Loucy (cell line): Measurements from ENCODE around the gene STIMATE.

Experiments
- H2AFZ ChIP-seq: fragments of 200-600 bp; sonication (generic); 2 replicates; pipeline ENCODE4 v1.6.0; 2016; ENCODE audit warnings: antibody characterized with exemption, mild to moderate bottlenecking, low read length, moderate library complexity
- H3F3A ChIP-seq: fragments of 200-600 bp; 2 replicates; pipeline ENCODE4 v1.6.0; 2016; ENCODE audit warnings: antibody characterized with exemption, low read depth, mild to moderate bottlenecking
- H3K27me3 ChIP-seq: fragments of 200-600 bp; sonication (generic); 2 replicates; pipeline ENCODE4 v1.6.1; 2014; ENCODE audit warnings: low read length, mild to moderate bottlenecking; ENCODE audit not compliant: insufficient read depth, poor library complexity, severe bottlenecking
- H3K36me3 ChIP-seq: fragments of 200-600 bp; sonication (generic); 2 replicates; pipeline ENCODE4 v1.6.1; 2016; ENCODE audit warnings: low read length; ENCODE audit not compliant: insufficient read depth
- H3K4me1 ChIP-seq: fragments of 200-600 bp; sonication (generic); 2 replicates; pipeline ENCODE4 v1.5.1; 2014; ENCODE audit warnings: low read length, mild to moderate bottlenecking; ENCODE audit not compliant: insufficient read depth, poor library complexity, severe bottlenecking
- H3K4me2 ChIP-seq: fragments of 200-600 bp; sonication (generic); 2 replicates; pipeline ENCODE4 v1.6.0; 2014; ENCODE audit warnings: antibody characterized with exemption, low read length, low read depth, mild to moderate bottlenecking; ENCODE audit not compliant: poor library complexity, severe bottlenecking
- H3K4me3 ChIP-seq: fragments of 200-600 bp; sonication (generic); 2 replicates; pipeline ENCODE4 v1.5.1; 2014; ENCODE audit warnings: low read length, mild to moderate bottlenecking, mixed read lengths; ENCODE audit not compliant: poor library complexity, severe bottlenecking
- H3K79me2 ChIP-seq: fragments of 200-600 bp; sonication (generic); 2 replicates; pipeline ENCODE4 v1.6.1; 2014; ENCODE audit warnings: low read length; ENCODE audit not compliant: insufficient read depth
- H3K9ac ChIP-seq: fragments of 200-600 bp; sonication (generic); 2 replicates; pipeline ENCODE4 v1.6.0; 2014; ENCODE audit warnings: mild to moderate bottlenecking, low read depth, low read length, moderate library complexity; ENCODE audit not compliant: poor library complexity, severe bottlenecking
- H3K9me2 ChIP-seq: fragments of 200-600 bp; sonication (generic); replicated peaks from 2 replicates; pipeline ENCODE4 v1.6.1; 2016; ENCODE audit warnings: low read depth, low read length, mixed read lengths
- H3K9me3 ChIP-seq: fragments of 200-600 bp; sonication (generic); 2 replicates; pipeline ENCODE4 v1.6.1; 2014; ENCODE audit warnings: mild to moderate bottlenecking, antibody characterized with exemption, low read length, low read depth; ENCODE audit not compliant: insufficient read depth
- H4K20me1 ChIP-seq: fragments of 200-600 bp; sonication (generic); 2 replicates; pipeline ENCODE4 v1.6.0; 2014; ENCODE audit warnings: antibody characterized with exemption, low read length, mild to moderate bottlenecking; ENCODE audit not compliant: insufficient read depth, poor library complexity, severe bottlenecking
- EZH2phosphoT487 ChIP-seq: fragments of 200-600 bp; IDR thresholded peaks from 2 replicates; pipeline ENCODE4 v1.6.1; 2018; ENCODE audit warnings: antibody characterized with exemption, mild to moderate bottlenecking, moderate library complexity, borderline replicate concordance
- TF ChIP-seq, protein P1 (sequence below): fragments of 200-600 bp; sonication (generic); conservative IDR thresholded peaks from 2 replicates; pipeline ENCODE4 v1.5.1; 2014; ENCODE audit warnings: mild to moderate bottlenecking, antibody characterized with exemption, low read length

Gene STIMATE

DNA sequence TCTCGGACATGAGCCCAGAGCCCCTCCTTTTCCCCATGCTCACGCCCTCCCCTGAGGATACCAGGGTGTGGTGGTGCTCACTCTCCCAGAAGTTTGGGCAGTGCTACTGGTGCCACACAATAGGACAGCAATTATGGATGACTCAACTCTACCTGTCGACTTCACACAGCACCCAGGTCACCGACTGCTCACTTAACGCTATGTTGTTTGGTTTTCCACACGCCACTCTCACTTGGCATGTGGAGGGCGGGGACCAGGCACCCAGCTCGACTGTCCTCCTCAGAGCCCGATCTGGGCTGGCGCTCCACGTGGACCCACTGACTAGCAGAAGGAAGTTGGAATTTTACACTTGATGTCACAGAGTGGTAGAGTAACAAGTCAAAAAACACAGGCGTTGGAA is 30.9 kb downstream of the STIMATE start:
- Histone ChIP-seq H3K27me3 (no peaks in the 10 kb centered on the region), H3K9ac (no peak overlapping the region), H2AFZ (no peak overlapping the region), H3K9me3 (no peaks in the 10 kb centered on the region), H3K79me2 (no peaks in the 10 kb centered on the region), H3K4me2 (no peak overlapping the region), H3K4me1 (no peaks in the 10 kb centered on the region), H3K9me2 (no peaks in the 10 kb centered on the region), H3K4me3 (no peak overlapping the region), H3F3A (no peaks in the 10 kb centered on the region), H3K36me3 (no peaks in the 10 kb centered on the region), H4K20me1 (no peaks in the 10 kb centered on the region)
- TF ChIP-seq, protein P1, sequence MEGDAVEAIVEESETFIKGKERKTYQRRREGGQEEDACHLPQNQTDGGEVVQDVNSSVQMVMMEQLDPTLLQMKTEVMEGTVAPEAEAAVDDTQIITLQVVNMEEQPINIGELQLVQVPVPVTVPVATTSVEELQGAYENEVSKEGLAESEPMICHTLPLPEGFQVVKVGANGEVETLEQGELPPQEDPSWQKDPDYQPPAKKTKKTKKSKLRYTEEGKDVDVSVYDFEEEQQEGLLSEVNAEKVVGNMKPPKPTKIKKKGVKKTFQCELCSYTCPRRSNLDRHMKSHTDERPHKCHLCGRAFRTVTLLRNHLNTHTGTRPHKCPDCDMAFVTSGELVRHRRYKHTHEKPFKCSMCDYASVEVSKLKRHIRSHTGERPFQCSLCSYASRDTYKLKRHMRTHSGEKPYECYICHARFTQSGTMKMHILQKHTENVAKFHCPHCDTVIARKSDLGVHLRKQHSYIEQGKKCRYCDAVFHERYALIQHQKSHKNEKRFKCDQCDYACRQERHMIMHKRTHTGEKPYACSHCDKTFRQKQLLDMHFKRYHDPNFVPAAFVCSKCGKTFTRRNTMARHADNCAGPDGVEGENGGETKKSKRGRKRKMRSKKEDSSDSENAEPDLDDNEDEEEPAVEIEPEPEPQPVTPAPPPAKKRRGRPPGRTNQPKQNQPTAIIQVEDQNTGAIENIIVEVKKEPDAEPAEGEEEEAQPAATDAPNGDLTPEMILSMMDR = no peak
- no peak for TF ChIP-seq EZH2phosphoT487

DNA sequence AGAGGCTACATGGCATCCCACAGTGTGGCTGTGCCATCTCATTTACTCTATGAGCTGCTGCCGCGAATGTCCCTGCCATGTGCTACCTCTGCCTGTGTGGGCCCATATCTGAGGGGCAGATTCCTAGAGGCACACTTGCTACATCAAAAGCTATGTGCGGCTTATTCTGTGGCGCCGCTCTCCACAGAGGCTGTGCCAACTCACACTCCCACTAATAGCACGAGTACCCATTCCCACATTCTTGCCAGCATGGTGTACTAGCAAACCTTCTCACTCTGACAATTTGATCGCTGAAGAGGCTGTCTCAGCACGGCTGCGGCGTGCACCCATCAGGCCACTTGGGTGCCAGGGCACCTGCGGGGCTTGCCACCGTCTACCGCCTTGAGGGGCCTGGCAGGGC is 31.4 kb downstream of the STIMATE start:
- H3K4me2 ChIP-seq = no peak overlapping the region
- no peak overlapping the region for H2AFZ ChIP-seq
- no peaks in the 10 kb centered on the region for H3K4me1 ChIP-seq
- no peak overlapping the region for H3K4me3 ChIP-seq
- no peaks in the 10 kb centered on the region for H3K9me3 ChIP-seq
- TF ChIP-seq, protein P1 = no peak
- no peak for TF ChIP-seq EZH2phosphoT487
- no peaks in the 10 kb centered on the region for H3K9me2 ChIP-seq
- no peak overlapping the region for H3K9ac ChIP-seq
- no peaks in the 10 kb centered on the region for H3K79me2 ChIP-seq
- no peaks in the 10 kb centered on the region for H4K20me1 ChIP-seq
- H3K36me3 ChIP-seq = no peaks in the 10 kb centered on the region
- H3F3A ChIP-seq = no peaks in the 10 kb centered on the region
- no peaks in the 10 kb centered on the region for H3K27me3 ChIP-seq

DNA sequence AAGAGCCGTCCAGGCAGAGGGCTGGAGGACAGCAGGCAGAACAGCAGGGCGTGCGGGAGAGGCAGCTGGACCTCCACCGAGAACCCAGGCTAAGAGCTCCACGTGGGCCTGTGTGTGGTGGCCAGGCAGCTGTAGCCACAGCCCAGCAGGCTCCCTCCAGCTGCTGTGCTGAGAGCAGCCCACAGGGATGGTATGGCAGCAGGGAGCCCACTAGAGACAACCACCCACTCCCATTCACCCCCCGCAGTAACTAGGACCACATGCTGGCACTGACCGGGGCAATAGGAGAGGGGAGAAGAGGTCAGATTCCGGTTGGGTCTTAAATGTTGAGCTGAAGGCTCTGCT is 37.0 kb downstream of the STIMATE start:
- Histone ChIP-seq H3K36me3 (no peaks in the 10 kb centered on the region), H3K9ac (no peak overlapping the region), H3K4me2 (no peak overlapping the region), H4K20me1 (no peaks in the 10 kb centered on the region), H3K4me3 (no peak overlapping the region), H3K27me3 (no peaks in the 10 kb centered on the region), H3K4me1 (no peaks in the 10 kb centered on the region), H3K9me3 (no peaks in the 10 kb centered on the region), H2AFZ (no peak overlapping the region), H3K9me2 (no peaks in the 10 kb centered on the region), H3K79me2 (no peaks in the 10 kb centered on the region), H3F3A (no peaks in the 10 kb centered on the region)
- no peak for TF ChIP-seq EZH2phosphoT487
- TF ChIP-seq, protein P1 = no peak
